Measurements from ENCODE around the gene TCL1B.

The TCL1B gene

GRCh38 chr14:95677179-95677835 is 8.9 kb upstream of the TCL1B start:
- no peak overlapping the region for H2AK5ac ChIP-seq (ENCODE audit: low read length)
- no peak overlapping the region for H2BK12ac ChIP-seq (ENCODE audit: low read length)
- H4K12ac ChIP-seq (ENCODE audit: low read depth, low read length) = no peak overlapping the region
- H3K4me2 ChIP-seq (ENCODE audit: low read length) = no peak overlapping the region
- H3K27ac ChIP-seq (ENCODE audit: low read depth, low read length) = no peak overlapping the region
- whole genome bisulfite sequencing (ENCODE audit: extremely low coverage, insufficient coverage, insufficient read length) = no CpG with 5 or more reads among the region's 4 CpGs
- no peak overlapping the region for H2BK120ac ChIP-seq (ENCODE audit: insufficient read depth, low read length, poor library complexity)
- H3K4ac ChIP-seq (ENCODE audit: low read depth, low read length) = no peak overlapping the region
- no peak overlapping the region for H2AFZ ChIP-seq (ENCODE audit: insufficient read depth, low read length, poor library complexity)
- H2BK5ac ChIP-seq (ENCODE audit: low read depth, low read length, poor library complexity) = no peak overlapping the region
- no peaks in the 10 kb centered on the region for H3K27me3 ChIP-seq (ENCODE audit: insufficient read depth, low read length)
- H3K9me3 ChIP-seq (ENCODE audit: insufficient read depth, low read depth, low read length) = peaks cover 4% of the 10 kb centered on the region
- no peak overlapping the region for H3K14ac ChIP-seq (ENCODE audit: low read length)
- H3K18ac ChIP-seq (ENCODE audit: low read length) = no peak overlapping the region
- no peak overlapping the region for H4K8ac ChIP-seq (ENCODE audit: low read depth, low read length)
- peaks cover 0 to 2% of the 10 kb centered on the region in 2 experiments for H3K4me1 ChIP-seq (ENCODE audit: control insufficient read depth in 1 of 2, insufficient read depth in 2 of 2, low read length in 2 of 2)
- no peak overlapping the region for H3K4me3 ChIP-seq (ENCODE audit: low read depth, low read length)
- no peak overlapping the region for H4K91ac ChIP-seq (ENCODE audit: low read depth, low read length)
- H3K9ac ChIP-seq (ENCODE audit: low read length) = no peak overlapping the region
- no peaks in the 10 kb centered on the region for H3K79me1 ChIP-seq (ENCODE audit: low read length)
- DNase-seq = no peak
- H3K36me3 ChIP-seq (ENCODE audit: control insufficient read depth in 1 of 2, insufficient read depth in 2 of 2, low read length in 2 of 2) = no peaks in the 10 kb centered on the region
- H3K79me2 ChIP-seq (ENCODE audit: control insufficient read depth, insufficient read depth, low read length, poor library complexity) = no peaks in the 10 kb centered on the region
- H3K23ac ChIP-seq (ENCODE audit: low read length) = no peak overlapping the region

DNA sequence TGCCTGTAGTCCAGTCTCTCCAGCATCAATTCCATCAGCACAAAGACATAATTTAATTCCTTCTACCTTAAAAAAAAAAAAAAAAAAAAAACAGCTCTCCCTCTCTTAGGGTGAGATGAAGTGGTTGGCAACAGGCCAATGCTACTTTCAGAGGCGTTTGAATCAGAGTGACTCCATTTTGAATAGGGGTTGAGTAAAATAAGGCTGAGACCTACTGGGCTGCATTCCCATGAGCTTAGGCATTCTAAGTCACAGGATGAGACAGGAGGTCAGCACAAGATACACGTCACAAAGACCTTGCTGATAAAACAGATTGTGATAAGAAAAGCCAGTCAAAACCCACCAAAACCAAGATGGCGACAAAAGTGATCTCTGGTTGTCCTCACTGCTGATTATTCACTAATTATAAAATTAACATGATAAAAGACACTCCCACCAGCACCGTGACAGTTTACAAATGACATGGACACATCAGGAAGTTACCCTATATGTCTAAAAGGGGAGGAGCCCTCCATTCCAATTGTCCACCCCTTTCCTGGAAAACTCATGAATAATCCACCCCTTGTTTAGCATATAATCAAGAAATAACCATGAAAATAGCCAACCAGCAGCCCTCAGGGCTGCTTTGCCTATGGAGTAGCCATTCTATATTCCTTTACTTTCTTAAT is 6.9 kb upstream of the TCL1B start:
- no peak overlapping the region for H3K4ac ChIP-seq (ENCODE audit: low read depth, low read length)
- H3K36me3 ChIP-seq (ENCODE audit: control insufficient read depth in 1 of 2, insufficient read depth in 2 of 2, low read length in 2 of 2) = no peaks in the 10 kb centered on the region
- no peak overlapping the region for H4K8ac ChIP-seq (ENCODE audit: low read depth, low read length)
- H3K79me1 ChIP-seq (ENCODE audit: low read length) = no peaks in the 10 kb centered on the region
- H3K4me2 ChIP-seq (ENCODE audit: low read length) = no peak overlapping the region
- peak overlapping the region; percentile 77 for H2BK120ac ChIP-seq (ENCODE audit: insufficient read depth, low read length, poor library complexity)
- no peak overlapping the region for H3K14ac ChIP-seq (ENCODE audit: low read length)
- H2BK12ac ChIP-seq (ENCODE audit: low read length) = no peak overlapping the region
- no peak overlapping the region for H3K23ac ChIP-seq (ENCODE audit: low read length)
- H3K79me2 ChIP-seq (ENCODE audit: control insufficient read depth, insufficient read depth, low read length, poor library complexity) = no peaks in the 10 kb centered on the region
- H3K9ac ChIP-seq (ENCODE audit: low read length) = no peak overlapping the region
- no peak overlapping the region for H4K12ac ChIP-seq (ENCODE audit: low read depth, low read length)
- no peak overlapping the region for H2AFZ ChIP-seq (ENCODE audit: insufficient read depth, low read length, poor library complexity)
- peak overlapping the region; percentile 73 for H2BK5ac ChIP-seq (ENCODE audit: low read depth, low read length, poor library complexity)
- no peaks in the 10 kb centered on the region for H3K27me3 ChIP-seq (ENCODE audit: insufficient read depth, low read length)
- DNase-seq = peak; percentile 83 to 88
- H4K91ac ChIP-seq (ENCODE audit: low read depth, low read length) = peak overlapping the region; percentile 40
- WGBS (ENCODE audit: extremely low coverage, insufficient coverage, insufficient read length) = no CpG with 5 or more reads among the region's 4 CpGs
- peak overlapping the region; percentile 51 for H3K27ac ChIP-seq (ENCODE audit: low read depth, low read length)
- H3K4me3 ChIP-seq (ENCODE audit: low read depth, low read length) = no peak overlapping the region
- H3K9me3 ChIP-seq (ENCODE audit: insufficient read depth, low read depth, low read length) = peaks cover 4% of the 10 kb centered on the region
- H3K18ac ChIP-seq (ENCODE audit: low read length) = no peak overlapping the region
- H3K4me1 ChIP-seq (ENCODE audit: control insufficient read depth in 1 of 2, insufficient read depth in 2 of 2, low read length in 2 of 2) = peaks cover 0 to 2% of the 10 kb centered on the region in 2 experiments
- no peak overlapping the region for H2AK5ac ChIP-seq (ENCODE audit: low read length)

DNA sequence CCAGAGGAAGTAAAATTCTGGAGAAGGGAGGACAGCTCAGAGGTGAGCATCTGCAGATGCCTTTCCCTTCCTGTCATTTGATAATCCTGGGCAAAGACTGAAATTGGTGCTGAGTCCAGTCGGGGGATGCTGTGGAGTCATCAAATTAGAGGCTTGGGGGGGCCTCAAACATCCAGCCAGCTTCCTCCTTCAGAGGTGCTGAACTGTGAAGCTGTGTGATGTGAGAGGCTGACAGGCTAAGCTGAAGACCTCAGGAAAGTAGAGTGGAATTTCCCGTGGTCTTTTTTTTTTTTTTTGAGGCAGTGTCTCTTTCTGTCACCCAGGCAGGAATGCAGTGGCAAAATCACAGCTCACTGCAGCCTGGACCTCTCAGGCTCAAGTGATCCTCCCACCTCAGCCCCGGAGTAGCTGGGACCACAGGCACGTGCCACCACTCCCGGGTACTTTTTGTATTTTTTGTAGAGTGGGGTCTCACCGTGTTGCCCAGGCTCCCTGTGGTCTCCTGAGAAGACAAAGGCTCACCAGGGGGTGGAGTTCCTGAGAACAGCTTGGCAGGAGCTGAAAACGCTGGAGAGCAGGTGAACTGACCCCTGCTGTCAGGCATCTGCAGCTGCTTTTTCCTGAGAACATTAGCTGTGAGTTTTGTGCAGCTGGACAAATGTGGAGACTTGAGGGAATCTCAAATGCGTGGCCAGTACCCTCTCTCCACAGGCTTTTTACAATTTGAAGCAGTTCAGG is 6.1 kb upstream of the TCL1B start:
- peak overlapping the region; percentile 93 for H2BK12ac ChIP-seq (ENCODE audit: low read length)
- no CpG with 5 or more reads among the region's 8 CpGs for WGBS (ENCODE audit: extremely low coverage, insufficient coverage, insufficient read length)

DNA sequence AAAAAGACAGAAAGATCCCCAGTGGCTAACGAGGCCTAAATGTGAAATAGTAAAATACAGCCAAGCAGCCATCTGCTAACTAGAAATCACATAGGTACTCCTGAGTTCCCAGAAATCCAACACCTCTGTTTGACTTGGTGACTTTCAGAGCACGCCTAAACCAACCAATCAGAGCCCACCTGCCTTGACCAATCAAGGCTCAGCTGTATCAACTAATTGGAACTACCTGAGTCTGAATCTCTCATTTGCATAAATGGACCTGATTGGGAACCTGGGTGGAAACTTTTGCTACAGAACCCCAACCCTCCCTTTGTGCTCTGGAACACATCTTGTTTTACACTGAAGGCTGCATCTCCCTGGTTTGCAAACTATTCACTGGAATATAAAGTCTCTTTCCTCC is 5.1 kb upstream of the TCL1B start:
- H3K4me3 ChIP-seq (ENCODE audit: low read depth, low read length) = no peak overlapping the region
- no CpG with 5 or more reads among the region's 2 CpGs for WGBS (ENCODE audit: extremely low coverage, insufficient coverage, insufficient read length)
- H2BK120ac ChIP-seq (ENCODE audit: insufficient read depth, low read length, poor library complexity) = no peak overlapping the region
- no peak overlapping the region for H2AK5ac ChIP-seq (ENCODE audit: low read length)
- H4K8ac ChIP-seq (ENCODE audit: low read depth, low read length) = no peak overlapping the region
- no peak overlapping the region for H3K18ac ChIP-seq (ENCODE audit: low read length)
- H3K14ac ChIP-seq (ENCODE audit: low read length) = no peak overlapping the region
- H3K4ac ChIP-seq (ENCODE audit: low read depth, low read length) = no peak overlapping the region
- H2AFZ ChIP-seq (ENCODE audit: insufficient read depth, low read length, poor library complexity) = no peak overlapping the region
- no peaks in the 10 kb centered on the region for H3K79me2 ChIP-seq (ENCODE audit: control insufficient read depth, insufficient read depth, low read length, poor library complexity)
- no peak overlapping the region for H3K23ac ChIP-seq (ENCODE audit: low read length)
- no peak overlapping the region for H2BK5ac ChIP-seq (ENCODE audit: low read depth, low read length, poor library complexity)
- no peak overlapping the region for H4K91ac ChIP-seq (ENCODE audit: low read depth, low read length)
- H3K36me3 ChIP-seq (ENCODE audit: control insufficient read depth in 1 of 2, insufficient read depth in 2 of 2, low read length in 2 of 2) = no peaks in the 10 kb centered on the region
- no peaks in the 10 kb centered on the region for H3K79me1 ChIP-seq (ENCODE audit: low read length)
- no peak overlapping the region for H3K9ac ChIP-seq (ENCODE audit: low read length)
- H3K27me3 ChIP-seq (ENCODE audit: insufficient read depth, low read length) = no peaks in the 10 kb centered on the region
- H3K4me2 ChIP-seq (ENCODE audit: low read length) = no peak overlapping the region
- H4K12ac ChIP-seq (ENCODE audit: low read depth, low read length) = no peak overlapping the region
- H3K9me3 ChIP-seq (ENCODE audit: insufficient read depth, low read depth, low read length) = peaks cover 4% of the 10 kb centered on the region
- no peak overlapping the region for H2BK12ac ChIP-seq (ENCODE audit: low read length)
- H3K27ac ChIP-seq (ENCODE audit: low read depth, low read length) = no peak overlapping the region
- no peak for DNase-seq
- H3K4me1 ChIP-seq (ENCODE audit: control insufficient read depth in 1 of 2, insufficient read depth in 2 of 2, low read length in 2 of 2) = peaks cover 0 to 2% of the 10 kb centered on the region in 2 experiments

More for the DNA sequence above, 6.1 kb upstream of the TCL1B start:
- Histone ChIP-seq H2BK5ac (ENCODE audit: low read depth, low read length, poor library complexity) (peak overlapping the region; percentile 66), H3K9ac (ENCODE audit: low read length) (no peak overlapping the region), H2BK120ac (ENCODE audit: insufficient read depth, low read length, poor library complexity) (peak overlapping the region; percentile 81), H3K4me2 (ENCODE audit: low read length) (no peak overlapping the region), H3K18ac (ENCODE audit: low read length) (no peak overlapping the region), H3K79me1 (ENCODE audit: low read length) (no peaks in the 10 kb centered on the region), H3K27me3 (ENCODE audit: insufficient read depth, low read length) (no peaks in the 10 kb centered on the region), H3K4me3 (ENCODE audit: low read depth, low read length) (no peak overlapping the region), H3K36me3 (ENCODE audit: control insufficient read depth in 1 of 2, insufficient read depth in 2 of 2, low read length in 2 of 2) (no peaks in the 10 kb centered on the region), H3K23ac (ENCODE audit: low read length) (no peak overlapping the region), H3K4me1 (ENCODE audit: control insufficient read depth in 1 of 2, insufficient read depth in 2 of 2, low read length in 2 of 2) (peaks cover 0 to 2% of the 10 kb centered on the region in 2 experiments), H4K91ac (ENCODE audit: low read depth, low read length) (peak overlapping the region; percentile 79), H3K9me3 (ENCODE audit: insufficient read depth, low read depth, low read length) (peaks cover 4% of the 10 kb centered on the region), H2AK5ac (ENCODE audit: low read length) (no peak overlapping the region), H3K79me2 (ENCODE audit: control insufficient read depth, insufficient read depth, low read length, poor library complexity) (no peaks in the 10 kb centered on the region), H4K12ac (ENCODE audit: low read depth, low read length) (no peak overlapping the region), H3K14ac (ENCODE audit: low read length) (peak overlapping the region; percentile 77), H3K4ac (ENCODE audit: low read depth, low read length) (peak overlapping the region; percentile 21), H4K8ac (ENCODE audit: low read depth, low read length) (peak overlapping the region; percentile 53), H3K27ac (ENCODE audit: low read depth, low read length) (no peak overlapping the region), H2AFZ (ENCODE audit: insufficient read depth, low read length, poor library complexity) (peak overlapping the region; percentile 12)
- peak; percentile 42 to 73 for DNase-seq
